Gastroesophageal sphincter (tissue), 4 donors: Measurements from ENCODE around the gene TMEM79. TPM values are rescaled to one million over a fixed set of nuclear protein-coding genes. Genes with fewer than 3 reads are reported as not detected.
A peak's percentile ranks its signal among the peaks of the same experiment; 100 is the strongest.

Experiments used
- ATAC-seq: fragments of 150-250 bp; one replicate; pipeline ENCODE4 v1.9.1; 2016; ENCODE audit warnings: mild to moderate bottlenecking, moderate library complexity
- H3K27ac ChIP-seq, 4 donors: fragments of 200-600 bp; sonication (generic) in 3 of 4; 1 replicate in 3 of 4; 2 replicates in 1 of 4; pipeline ENCODE4 v1.5.1; 2016 to 2019
- H3K27me3 ChIP-seq: fragments of 200-600 bp; sonication (generic); one replicate; pipeline ENCODE4 v1.5.1; 2019
- H3K36me3 ChIP-seq, 2 donors: fragments of 200-600 bp; sonication (generic); one replicate each; pipeline ENCODE4 v1.5.1; 2019; ENCODE audit warnings: control low read depth in 1 of 2
- H3K4me1 ChIP-seq, 3 donors: fragments of 200-600 bp; sonication (generic); 1 replicate in 2 of 3; 2 replicates in 1 of 3; pipeline ENCODE4 v1.5.1; 2016 to 2019; ENCODE audit warnings: control low read depth in 2 of 3
- H3K4me3 ChIP-seq, 2 donors: fragments of 200-600 bp; sonication (generic); one replicate each; pipeline ENCODE4 v1.5.1; 2019; ENCODE audit warnings: mild to moderate bottlenecking in 1 of 2, moderate library complexity in 1 of 2
- H3K9me3 ChIP-seq, 3 donors: fragments of 200-600 bp; sonication (generic); one replicate each; pipeline ENCODE4 v1.5.1; 2017 to 2019; ENCODE audit warnings: control low read depth in 2 of 3
- EP300 ChIP-seq: sonication (generic); formaldehyde crosslinking; IDR thresholded peaks from one replicate; pipeline ENCODE4 v1.6.1; 2017; ENCODE audit warnings: antibody characterized with exemption, mild to moderate bottlenecking
- POLR2A ChIP-seq, 2 donors: fragments of 450-650 bp; IDR thresholded peaks; one replicate each; pipeline ENCODE4 v1.6.1; 2017; ENCODE audit warnings: antibody characterized with exemption in 2 of 2, mild to moderate bottlenecking in 2 of 2, moderate library complexity in 1 of 2
- POLR2AphosphoS5 ChIP-seq: sonication (generic); formaldehyde crosslinking; IDR thresholded peaks from one replicate; pipeline ENCODE4 v1.6.1; 2017; ENCODE audit warnings: antibody characterized with exemption
- WGBS, 2 donors: methylation state at CpG; one replicate each; pipeline ENCODE4 v1.1.5; 2018; ENCODE audit warnings: low coverage in 1 of 2; 5-methylcytosine and 5-hydroxymethylcytosine counted together
- total RNA-seq, 4 donors: library from RNA; depleted of rRNA; stranded (reverse); fragments of >200 nt; gene quantifications; one replicate each; pipeline ENCODE4 v1.1.0, GENCODE V29; 2016
- TF ChIP-seq, protein P1 (sequence below), 4 experiments: fragments of 200-600 bp in 2 of 4; fragments of 450-650 bp in 2 of 4; sonication (generic) in 1 of 4; IDR thresholded peaks; one replicate each; pipeline ENCODE4 v1.5.1; 2017 to 2019; ENCODE audit warnings: antibody characterized with exemption in 4 of 4, mild to moderate bottlenecking in 2 of 4, moderate library complexity in 2 of 4

Gene TMEM79
- total RNA-seq, 4 donors from 2014 or later = 1.6 to 4.7 (median 3.2) TPM

DNA sequence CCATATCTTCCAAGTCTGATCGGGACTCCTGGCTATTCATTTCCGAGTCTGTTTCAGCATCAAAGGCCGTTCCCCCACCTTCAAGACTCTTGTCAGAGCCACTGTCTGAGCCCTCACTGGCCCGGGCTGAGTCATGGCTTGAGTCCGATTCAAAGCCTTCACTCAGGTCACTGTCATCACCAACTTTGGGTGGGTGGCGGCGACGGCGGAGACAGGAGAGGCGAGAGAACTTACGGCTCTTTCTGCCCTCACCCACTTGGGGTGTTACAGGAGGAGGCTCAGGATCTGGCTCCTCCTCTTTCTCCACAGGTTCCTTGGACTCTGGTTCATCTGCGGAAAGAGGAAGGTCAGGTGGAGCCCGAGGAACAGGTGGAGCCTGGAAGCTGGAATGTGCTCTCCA is 18.1 kb upstream of the TMEM79 start:
- Histone ChIP-seq H3K9me3 (no peaks in the 10 kb centered on the region), H3K36me3 (peaks cover 7 to 99% of the 10 kb centered on the region in 2 donors), H3K4me3 (no peak overlapping the region), H3K27ac (no peak overlapping the region), H3K4me1 (no peaks in the 10 kb centered on the region), H3K27me3 (no peaks in the 10 kb centered on the region)
- WGBS, 2 donors = 89% methylated on average over 5 of the region's 13 CpGs; no CpG with 5 or more reads in 1 of the 2 donors
- no peak for ATAC-seq
- no peak for TF ChIP-seq EP300
- TF ChIP-seq POLR2AphosphoS5 = no peak
- TF ChIP-seq, protein P1, sequence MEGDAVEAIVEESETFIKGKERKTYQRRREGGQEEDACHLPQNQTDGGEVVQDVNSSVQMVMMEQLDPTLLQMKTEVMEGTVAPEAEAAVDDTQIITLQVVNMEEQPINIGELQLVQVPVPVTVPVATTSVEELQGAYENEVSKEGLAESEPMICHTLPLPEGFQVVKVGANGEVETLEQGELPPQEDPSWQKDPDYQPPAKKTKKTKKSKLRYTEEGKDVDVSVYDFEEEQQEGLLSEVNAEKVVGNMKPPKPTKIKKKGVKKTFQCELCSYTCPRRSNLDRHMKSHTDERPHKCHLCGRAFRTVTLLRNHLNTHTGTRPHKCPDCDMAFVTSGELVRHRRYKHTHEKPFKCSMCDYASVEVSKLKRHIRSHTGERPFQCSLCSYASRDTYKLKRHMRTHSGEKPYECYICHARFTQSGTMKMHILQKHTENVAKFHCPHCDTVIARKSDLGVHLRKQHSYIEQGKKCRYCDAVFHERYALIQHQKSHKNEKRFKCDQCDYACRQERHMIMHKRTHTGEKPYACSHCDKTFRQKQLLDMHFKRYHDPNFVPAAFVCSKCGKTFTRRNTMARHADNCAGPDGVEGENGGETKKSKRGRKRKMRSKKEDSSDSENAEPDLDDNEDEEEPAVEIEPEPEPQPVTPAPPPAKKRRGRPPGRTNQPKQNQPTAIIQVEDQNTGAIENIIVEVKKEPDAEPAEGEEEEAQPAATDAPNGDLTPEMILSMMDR (IDR thresholded peaks at IDR 0.05) = no peak
- TF ChIP-seq POLR2A (IDR thresholded peaks at IDR 0.05) = no peak

DNA sequence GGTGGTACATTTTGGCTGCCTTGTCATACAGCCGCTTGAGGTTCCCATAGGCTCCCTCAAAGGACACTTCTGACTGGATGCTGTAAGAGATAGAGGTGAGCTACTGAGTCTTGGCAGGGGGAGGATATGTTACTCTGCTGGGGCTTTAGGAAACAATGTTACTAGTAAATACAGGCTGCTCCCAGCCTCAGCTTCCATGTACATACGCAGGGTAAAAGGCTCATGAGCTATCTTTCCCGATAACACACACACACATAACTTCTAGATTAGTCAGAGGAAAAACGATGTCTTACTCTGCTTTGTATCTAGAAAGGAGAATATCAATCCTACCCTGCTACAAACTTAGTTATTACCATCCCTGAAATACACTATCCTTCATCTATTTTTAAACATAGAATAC is 15.8 kb upstream of the TMEM79 start:
- WGBS, 2 donors = 59 to 77% methylated on average over 3 to 4 of the region's 4 CpGs
- ATAC-seq = no peak
- peaks cover 7 to 99% of the 10 kb centered on the region in 2 donors for H3K36me3 ChIP-seq
- no peak overlapping the region for H3K27ac ChIP-seq
- H3K4me1 ChIP-seq = no peaks in the 10 kb centered on the region
- no peaks in the 10 kb centered on the region for H3K27me3 ChIP-seq
- no peaks in the 10 kb centered on the region for H3K9me3 ChIP-seq
- H3K4me3 ChIP-seq = no peak overlapping the region
- TF ChIP-seq POLR2AphosphoS5 = no peak
- no peak for TF ChIP-seq EP300
- TF ChIP-seq, protein P1 (IDR thresholded peaks at IDR 0.05) = no peak
- TF ChIP-seq POLR2A (IDR thresholded peaks at IDR 0.05) = no peak

DNA sequence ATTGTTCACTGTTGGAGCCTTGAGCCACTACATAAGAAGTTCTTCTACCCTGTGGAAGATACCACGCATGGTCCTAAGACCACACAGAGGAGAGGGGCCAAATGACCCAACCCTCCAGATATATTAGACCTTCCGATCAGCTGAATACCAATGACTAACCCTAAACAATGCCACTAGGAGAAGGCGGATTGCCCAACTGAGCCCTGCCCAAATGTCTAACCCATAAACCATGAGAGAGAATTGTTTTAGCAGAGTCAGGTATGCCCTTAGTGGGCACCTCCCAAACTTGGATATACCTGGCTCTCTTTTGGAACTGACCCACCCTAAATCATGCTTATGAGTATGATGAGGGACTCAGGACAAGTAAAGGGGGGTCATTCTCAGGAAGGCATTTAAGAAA is 13.8 kb upstream of the TMEM79 start:
- Histone ChIP-seq H3K36me3 (peaks cover 7 to 100% of the 10 kb centered on the region in 2 donors), H3K9me3 (no peaks in the 10 kb centered on the region), H3K4me3 (no peak overlapping the region), H3K27ac (no peak overlapping the region), H3K27me3 (no peaks in the 10 kb centered on the region), H3K4me1 (no peaks in the 10 kb centered on the region)
- no peak for ATAC-seq
- TF ChIP-seq POLR2AphosphoS5 = no peak
- TF ChIP-seq EP300 = no peak
- TF ChIP-seq, protein P1 (IDR thresholded peaks at IDR 0.05) = no peak
- WGBS, 2 donors = 71 to 94% methylated on average over 2 of the region's 3 CpGs

DNA sequence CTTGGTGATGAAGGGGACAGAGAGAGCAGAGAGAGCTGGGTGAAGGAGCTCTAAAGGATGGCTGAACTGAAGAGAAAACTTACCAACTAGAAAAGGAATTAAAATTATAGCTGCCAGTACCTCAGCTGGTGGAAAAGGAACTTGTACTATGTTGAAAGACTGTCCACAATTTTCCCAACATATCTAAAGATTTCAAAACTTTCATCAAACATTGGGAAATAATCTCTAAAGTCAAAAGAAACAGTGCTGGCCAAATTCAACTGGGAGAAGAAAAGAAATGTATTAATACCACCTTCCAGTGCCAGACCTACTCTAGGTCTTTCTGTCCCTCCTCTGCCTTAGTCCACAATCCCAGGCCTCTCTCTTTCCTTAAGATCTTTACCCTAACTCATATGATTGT is 7.6 kb upstream of the TMEM79 start:
- H3K4me3 ChIP-seq = no peak overlapping the region
- H3K9me3 ChIP-seq = no peaks in the 10 kb centered on the region
- TF ChIP-seq POLR2A (IDR thresholded peaks at IDR 0.05) (no peak), EP300 (no peak), POLR2AphosphoS5 (no peak)
- TF ChIP-seq, protein P1 (IDR thresholded peaks at IDR 0.05) = no peak
- peaks cover 4 to 25% (median 6%) of the 10 kb centered on the region in 3 donors for H3K4me1 ChIP-seq
- no peak for ATAC-seq
- H3K27me3 ChIP-seq = no peaks in the 10 kb centered on the region
- no peak overlapping the region for H3K27ac ChIP-seq
- peaks cover 0 to 85% of the 10 kb centered on the region in 2 donors for H3K36me3 ChIP-seq

DNA sequence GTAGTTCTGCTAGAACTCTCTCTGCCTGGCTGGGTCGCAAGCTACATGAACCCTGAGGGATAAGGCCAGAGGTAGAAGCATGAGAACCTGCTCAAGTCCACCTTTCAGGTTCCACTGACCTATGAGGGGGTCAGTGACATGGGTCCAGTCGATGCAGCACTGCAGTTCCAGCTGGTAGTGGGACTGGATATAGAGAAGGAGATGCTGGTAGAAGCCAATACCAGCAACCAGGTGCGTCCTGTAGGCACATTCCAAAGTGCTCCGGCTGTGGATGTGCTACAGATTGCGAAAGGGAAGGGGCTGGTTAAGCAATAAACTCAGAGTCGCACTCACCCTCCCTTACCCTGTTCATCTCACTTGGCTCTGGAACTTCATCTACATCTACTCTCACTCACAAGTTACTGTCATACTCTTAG is 7.2 kb upstream of the TMEM79 start:
- H3K36me3 ChIP-seq = peaks cover 0 to 80% of the 10 kb centered on the region in 2 donors
- peaks cover 4 to 30% (median 10%) of the 10 kb centered on the region in 3 donors for H3K4me1 ChIP-seq
- no peaks in the 10 kb centered on the region for H3K9me3 ChIP-seq
- H3K4me3 ChIP-seq = no peak overlapping the region
- H3K27ac ChIP-seq = no peak overlapping the region
- TF ChIP-seq, protein P1 (IDR thresholded peaks at IDR 0.05) = no peak
- TF ChIP-seq EP300 (no peak), POLR2AphosphoS5 (no peak), POLR2A (IDR thresholded peaks at IDR 0.05) (no peak)
- peak; percentile 52 for ATAC-seq
- no peaks in the 10 kb centered on the region for H3K27me3 ChIP-seq
- 70 to 81% methylated on average over 4 to 6 of the region's 6 CpGs for WGBS, 2 donors
